ENCODE results near the gene SPRYD3. TPM values are rescaled to one million over a fixed set of nuclear protein-coding genes. Genes with fewer than 3 reads are reported as not detected.
A peak's percentile ranks its signal among the peaks of the same experiment; 100 is the strongest.

Gene SPRYD3
- total and polyA plus RNA-seq, 10 donors: 10.8 to 44.5 (median 34.4) TPM

GRCh38 chr12:53060064-53060720, 19.0 kb downstream of the SPRYD3 start:
- H3K4me3 ChIP-seq: no peak overlapping the region
- WGBS, 5 donors: 65 to 84% (median 82%) methylated on average over 9 to 17 of the region's 17 CpGs
- H3K27ac ChIP-seq: peak overlapping the region in 6 of 8 donors; percentile 5 to 94 (median 59)
- peaks cover 0 to 11% (median 0%) of the 10 kb centered on the region in 7 donors for H3K27me3 ChIP-seq (replicated peaks in 1 of 7)
- TF ChIP-seq POLR2AphosphoS5 (IDR thresholded peaks at IDR 0.05): peak in 2 of 3 donors; percentile 5 to 21
- TF ChIP-seq CTCF (IDR thresholded peaks at IDR 0.05 in 8 of 11, conservative IDR thresholded peaks at IDR 0.05 in 3 of 11): no peak
- peaks cover 0 to 91% (median 31%) of the 10 kb centered on the region in 6 donors for H3K4me1 ChIP-seq
- H3K36me3 ChIP-seq: peaks cover 0 to 100% (median 60%) of the 10 kb centered on the region in 6 donors
- no peaks in the 10 kb centered on the region for H3K9me3 ChIP-seq
- intact Hi-C loops (cut with DNase I; ENCODE audit: low total_unique reads): no loop called here
- DNase-seq: no peak

DNA sequence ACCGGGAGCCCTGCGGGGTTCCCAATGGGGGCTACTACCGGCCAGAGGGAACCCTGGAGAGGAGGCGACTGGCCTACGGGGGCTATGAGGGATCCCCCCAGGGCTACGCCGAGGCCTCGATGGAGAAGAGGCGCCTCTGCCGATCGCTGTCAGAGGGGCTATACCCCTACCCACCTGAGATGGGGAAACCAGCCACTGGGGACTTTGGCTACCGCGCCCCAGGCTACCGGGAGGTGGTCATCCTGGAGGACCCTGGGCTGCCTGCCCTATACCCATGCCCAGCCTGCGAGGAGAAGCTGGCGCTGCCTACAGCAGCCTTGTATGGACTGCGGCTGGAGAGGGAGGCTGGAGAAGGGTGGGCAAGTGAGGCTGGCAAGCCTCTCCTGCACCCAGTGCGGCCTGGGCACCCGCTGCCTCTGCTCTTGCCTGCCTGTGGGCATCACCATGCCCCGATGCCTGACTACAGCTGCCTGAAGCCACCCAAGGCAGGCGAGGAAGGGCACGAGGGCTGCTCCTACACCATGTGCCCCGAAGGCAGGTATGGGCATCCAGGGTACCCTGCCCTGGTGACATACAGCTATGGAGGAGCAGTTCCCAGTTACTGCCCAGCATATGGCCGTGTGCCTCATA, 19.6 kb downstream of the SPRYD3 start:
- intact Hi-C loops (cut with DNase I; ENCODE audit: low total_unique reads): no loop called here
- Histone ChIP-seq H3K36me3 (peaks cover 0 to 98% (median 54%) of the 10 kb centered on the region in 6 donors), H3K9me3 (no peaks in the 10 kb centered on the region), H3K27me3 (replicated peaks in 1 of 7) (peaks cover 0 to 11% (median 0%) of the 10 kb centered on the region in 7 donors), H3K4me1 (peaks cover 0 to 95% (median 34%) of the 10 kb centered on the region in 6 donors), H3K27ac (peak overlapping the region in 5 of 8 donors; percentile 5 to 94 (median 59)), H3K4me3 (no peak overlapping the region)
- no peak for DNase-seq
- TF ChIP-seq POLR2AphosphoS5 (IDR thresholded peaks at IDR 0.05) (peak in 2 of 3 donors; percentile 53 to 79), POLR2A (IDR thresholded peaks at IDR 0.05) (no peak)
- WGBS, 5 donors: 85 to 94% (median 87%) methylated on average over 3 to 24 of the region's 24 CpGs

DNA sequence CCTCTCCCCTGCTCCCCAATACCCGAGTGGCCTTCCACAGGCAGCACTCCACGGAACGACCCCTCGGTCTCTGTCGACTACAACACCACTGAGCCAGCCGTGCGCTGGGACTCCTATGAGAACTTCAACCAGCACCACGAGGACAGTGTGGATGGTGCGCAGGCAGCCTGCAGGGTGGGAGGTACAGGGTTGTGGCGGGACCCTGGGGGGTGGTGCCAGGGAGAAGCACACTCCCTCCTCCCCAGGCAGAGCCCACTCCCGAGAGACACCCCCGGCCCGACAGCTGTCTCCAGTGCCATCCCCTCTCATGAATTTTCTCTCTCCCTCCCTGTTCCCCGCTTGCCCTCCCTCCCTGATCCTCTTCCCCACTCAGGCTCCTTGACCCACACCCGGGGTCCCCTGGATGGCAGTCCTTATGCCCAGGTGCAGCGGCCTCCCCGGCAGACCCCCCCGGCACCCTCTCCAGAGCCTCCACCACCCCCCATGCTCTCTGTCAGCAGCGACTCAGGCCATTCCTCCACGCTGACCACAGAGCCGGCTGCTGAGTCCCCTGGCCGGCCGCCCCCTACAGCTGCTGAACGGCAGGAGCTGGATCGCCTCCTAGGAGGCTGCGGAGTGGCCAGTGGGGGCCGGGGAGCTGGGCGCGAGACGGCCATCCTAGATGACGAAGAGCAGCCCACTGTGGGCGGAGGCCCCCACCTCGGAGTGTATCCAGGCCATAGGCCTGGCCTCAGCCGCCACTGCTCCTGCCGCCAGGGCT, 20.3 kb downstream of the SPRYD3 start:
- H3K36me3 ChIP-seq: peaks cover 0 to 92% (median 47%) of the 10 kb centered on the region in 6 donors
- peaks cover 4 to 97% (median 39%) of the 10 kb centered on the region in 6 donors for H3K4me1 ChIP-seq
- peaks cover 0 to 11% (median 0%) of the 10 kb centered on the region in 7 donors for H3K27me3 ChIP-seq (replicated peaks in 1 of 7)
- intact Hi-C loops (cut with DNase I; ENCODE audit: low total_unique reads): no loop called here
- TF ChIP-seq POLR2AphosphoS5 (IDR thresholded peaks at IDR 0.05) (peak; percentile 17 to 69 (median 41)), POLR2A (IDR thresholded peaks at IDR 0.05) (no peak)
- no peak overlapping the region for H3K4me3 ChIP-seq
- 71 to 91% (median 87%) methylated on average over 21 to 35 of the region's 35 CpGs for WGBS, 5 donors
- peak; percentile 70 for DNase-seq
- H3K27ac ChIP-seq: peak overlapping the region in 4 of 8 donors; percentile 59 to 94 (median 69)
- H3K9me3 ChIP-seq: no peaks in the 10 kb centered on the region

- Histone ChIP-seq H3K4me1 (peaks cover 12 to 97% (median 45%) of the 10 kb centered on the region in 6 donors), H3K27ac (peak overlapping the region in 3 of 8 donors; percentile 30 to 94 (median 79)), H3K9me3 (no peaks in the 10 kb centered on the region), H3K36me3 (peaks cover 0 to 92% (median 38%) of the 10 kb centered on the region in 6 donors), H3K27me3 (replicated peaks in 1 of 7) (peaks cover 0 to 11% (median 0%) of the 10 kb centered on the region in 7 donors), H3K4me3 (no peak overlapping the region)
- intact Hi-C loops (cut with DNase I; ENCODE audit: low total_unique reads): no loop called here
- no peak for DNase-seq
- whole genome bisulfite sequencing, 5 donors: 85 to 93% (median 90%) methylated on average over 13 of the region's 13 CpGs
- no peak for TF ChIP-seq POLR2A (IDR thresholded peaks at IDR 0.05)
- no peak for TF ChIP-seq CTCF (IDR thresholded peaks at IDR 0.05 in 8 of 11, conservative IDR thresholded peaks at IDR 0.05 in 3 of 11)
- peak in 1 of 3 donors; percentile 36 for TF ChIP-seq POLR2AphosphoS5 (IDR thresholded peaks at IDR 0.05)
Measured at GRCh38 chr12:53057816-53058500, 21.2 kb downstream of the SPRYD3 start.
